HG03135 (cell line): ENCODE measurements around the gene KCNK4.
A peak's percentile ranks its signal among the peaks of the same experiment; 100 is the strongest.

Experiments used
- ATAC-seq: cut with Tn5 transposase; IDR thresholded peaks from one replicate; pipeline ENCODE4 v1.9.1; 2021; ENCODE audit warnings: mild to moderate bottlenecking, moderate library complexity; ENCODE audit not compliant: unreplicated experiment

Gene KCNK4

DNA sequence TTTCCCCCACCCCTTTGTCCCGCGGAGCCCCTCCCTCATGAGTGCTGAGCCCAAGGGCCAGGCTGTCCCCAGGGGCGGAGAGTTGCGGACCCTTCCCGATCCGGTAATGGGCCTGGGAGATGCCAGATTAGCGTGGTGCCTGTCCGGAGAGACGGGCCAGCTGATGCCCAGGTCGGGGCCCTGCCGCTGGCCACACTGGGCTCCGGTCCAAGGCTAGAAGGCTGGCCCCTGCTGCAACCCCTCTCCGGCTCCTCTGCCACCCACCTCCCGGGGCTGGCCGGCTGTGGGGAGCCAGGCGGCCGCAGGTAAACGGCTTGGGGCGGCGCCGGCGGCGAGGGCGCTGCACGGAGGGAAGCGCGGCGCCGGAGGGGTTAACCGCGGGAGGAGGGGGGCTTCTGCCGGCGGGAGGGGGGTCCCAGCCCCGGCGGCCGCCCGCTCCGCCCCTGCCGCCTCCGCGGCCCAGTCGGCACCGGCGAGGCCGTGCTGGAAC, at the start of gene KCNK4:
Gene KCNK4 (plus strand): TSS at position 41 of the 490 bp plus-strand sequence. CDS start 1,717 bp downstream, outside the sequence.
- ATAC-seq = no peak

DNA sequence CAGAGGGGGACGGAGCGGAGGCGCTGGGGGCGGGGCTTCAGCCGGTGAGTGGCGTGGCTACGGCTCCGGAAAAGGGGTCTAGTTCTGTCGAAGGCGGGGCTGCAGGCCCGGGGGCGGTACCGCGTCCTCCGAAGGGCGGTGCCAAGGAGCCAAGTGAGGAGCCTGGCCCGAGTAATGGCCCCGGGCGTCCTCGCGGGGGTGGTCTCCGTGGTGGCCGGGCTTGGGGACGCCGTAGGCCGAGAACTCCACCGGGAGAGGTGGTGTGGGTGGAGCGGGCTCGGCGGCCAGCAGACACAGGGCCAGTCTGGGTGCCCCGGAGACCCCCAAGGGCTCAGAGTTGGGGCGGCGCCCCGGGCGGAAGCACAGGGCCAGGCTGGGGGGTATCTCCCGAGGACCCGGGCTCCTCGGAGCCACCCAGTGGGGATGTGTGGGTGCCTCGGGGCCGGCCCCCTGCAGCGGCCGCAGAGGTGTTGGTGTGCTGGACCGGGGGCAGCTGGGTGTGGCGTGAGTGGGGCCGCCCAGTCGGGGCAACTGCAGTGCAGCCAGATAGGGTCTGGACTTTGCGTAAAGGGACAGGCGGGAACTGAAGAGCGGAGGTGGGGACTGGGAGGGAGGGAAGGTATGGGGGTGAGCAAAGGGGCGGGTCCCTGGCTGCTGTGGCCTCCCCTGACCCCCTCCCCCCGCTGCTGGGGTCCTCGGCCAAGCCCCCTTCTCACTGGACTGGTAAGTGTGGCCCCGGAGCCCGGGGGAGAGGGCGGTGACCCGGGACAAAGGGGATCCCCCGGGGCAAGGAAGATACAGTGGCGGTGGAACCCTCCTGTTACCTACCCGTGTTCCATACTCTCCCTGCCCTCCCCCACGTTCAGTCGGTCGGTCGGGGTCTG, 49.4 kb upstream of the KCNK4 start:
- ATAC-seq = peak; percentile 10

DNA sequence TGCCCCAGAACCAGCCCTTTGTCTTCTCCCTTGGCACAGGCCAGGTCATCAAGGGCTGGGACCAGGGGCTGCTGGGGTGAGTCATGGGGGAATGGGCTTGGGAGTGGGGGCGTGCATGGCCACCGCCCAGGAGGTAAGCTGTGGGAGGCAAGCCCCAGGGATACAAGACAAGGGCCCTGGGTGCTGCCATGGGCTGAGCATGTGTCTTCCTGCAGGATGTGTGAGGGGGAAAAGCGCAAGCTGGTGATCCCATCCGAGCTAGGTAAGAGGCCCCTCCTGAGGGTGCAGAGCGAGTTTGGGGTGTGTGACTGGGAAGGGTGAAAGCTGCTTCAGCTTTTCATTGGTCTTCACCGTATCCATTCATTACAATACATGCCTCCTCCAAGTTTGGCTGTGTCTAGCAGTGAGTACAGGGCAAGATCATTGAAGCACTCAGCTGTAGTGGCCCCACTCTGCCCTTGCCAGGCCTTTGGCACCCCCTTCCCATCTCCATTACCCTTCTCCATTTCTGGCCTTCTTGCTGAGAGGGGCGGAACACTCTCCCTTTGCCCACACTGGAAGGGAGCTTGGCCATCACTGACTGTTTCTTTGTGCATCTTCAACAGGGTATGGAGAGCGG, 47.8 kb upstream of the KCNK4 start:
- ATAC-seq = no peak

DNA sequence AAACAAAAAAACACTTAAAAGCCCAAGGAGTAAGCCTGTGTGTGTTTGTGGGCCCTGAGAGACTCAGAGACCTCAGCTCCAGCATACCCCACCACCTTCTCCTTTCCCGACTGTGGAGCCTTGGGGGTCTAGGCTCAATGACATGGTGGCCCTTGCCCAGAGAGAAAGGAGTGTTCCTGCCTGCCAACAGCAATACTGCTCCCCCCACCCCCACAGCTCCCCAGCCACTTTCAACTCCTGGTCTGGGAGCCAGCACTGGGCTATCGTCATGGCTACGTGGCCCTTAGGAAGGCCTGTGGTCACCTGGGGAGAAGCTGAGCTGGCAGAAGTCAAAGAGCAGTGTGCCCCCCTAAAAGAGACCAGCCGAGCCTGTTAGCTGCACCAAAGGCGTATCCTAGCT, 47.0 kb upstream of the KCNK4 start:
- ATAC-seq = no peak

DNA sequence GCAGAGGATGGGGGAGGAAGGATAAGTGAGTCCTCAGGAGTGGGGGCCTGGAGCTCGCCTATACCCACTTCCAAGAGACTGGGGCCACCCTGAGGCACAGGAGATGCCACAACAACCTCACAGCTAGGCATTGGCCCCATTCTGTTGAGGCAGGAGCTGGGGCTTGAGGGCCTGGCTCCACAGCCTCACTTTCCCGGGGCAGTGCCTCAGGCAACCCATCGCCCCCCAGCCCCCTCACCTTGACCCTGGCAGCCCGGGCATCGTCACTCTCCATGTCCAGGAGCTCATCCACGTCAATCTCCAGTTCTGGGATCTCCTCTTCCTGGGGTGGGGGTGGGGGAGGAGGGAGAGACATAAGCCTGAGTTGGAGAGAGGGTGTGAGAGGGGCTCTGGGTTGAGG, 46.1 kb upstream of the KCNK4 start:
- no peak for ATAC-seq

DNA sequence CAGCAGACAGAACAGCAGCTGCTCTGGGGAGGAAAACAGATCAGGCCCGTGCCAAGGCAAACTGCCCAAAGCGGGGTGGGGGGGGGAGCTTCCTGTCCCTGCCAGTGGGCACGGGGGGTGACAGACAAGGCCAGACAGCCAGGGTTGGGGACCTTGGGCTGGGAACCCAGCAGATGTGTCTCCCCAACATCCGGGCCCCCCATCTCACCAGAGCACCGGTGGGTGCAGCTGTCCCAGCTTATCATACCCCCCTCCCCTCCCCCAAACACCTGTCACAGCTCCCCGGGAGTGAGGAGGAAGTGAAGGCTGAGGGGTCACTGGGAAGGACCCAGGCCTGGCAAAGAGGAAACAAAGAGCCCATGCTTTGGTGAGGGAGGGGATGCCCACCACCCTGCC, 45.7 kb upstream of the KCNK4 start:
- ATAC-seq = no peak

DNA sequence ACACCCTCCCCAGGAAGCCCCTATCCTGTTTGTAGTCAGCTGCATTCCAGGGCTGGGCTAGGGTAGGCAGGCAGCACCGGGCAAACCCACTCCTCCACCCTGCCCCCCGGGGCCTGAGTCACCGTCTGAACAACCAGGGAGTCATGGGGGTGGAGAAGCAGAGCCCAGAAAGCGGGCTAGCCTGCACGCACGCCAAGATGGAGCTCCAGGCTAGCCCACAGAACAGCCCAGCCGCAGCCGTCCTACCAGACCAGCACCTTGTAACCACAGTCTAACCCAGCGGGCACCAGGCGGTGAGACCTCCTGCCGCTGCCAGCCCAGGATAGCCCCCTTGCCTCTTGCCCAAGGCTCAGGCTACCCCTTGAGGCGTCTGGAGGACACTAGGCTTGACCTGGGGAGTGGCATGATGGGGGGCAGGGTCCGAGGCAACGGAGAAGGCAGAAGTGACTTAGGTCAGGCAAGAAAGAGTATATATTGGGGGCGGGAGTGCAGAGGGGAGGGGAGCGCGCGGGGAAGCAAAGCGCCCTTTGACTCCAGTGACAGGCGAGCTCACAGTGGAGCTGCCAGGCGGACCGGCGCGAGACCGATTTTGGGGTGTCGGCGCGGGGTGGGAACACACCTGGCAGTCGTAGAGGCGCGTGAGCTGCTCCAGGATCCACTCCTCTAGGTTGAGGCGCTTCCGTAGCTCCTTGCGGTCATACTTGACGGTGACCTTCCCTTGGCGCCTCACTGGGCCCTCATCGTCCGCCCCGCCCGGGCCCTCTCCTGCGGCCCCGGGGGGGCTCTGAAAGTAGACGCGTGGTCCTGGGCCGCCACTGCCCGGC, 45.1 kb upstream of the KCNK4 start:
- ATAC-seq = no peak

DNA sequence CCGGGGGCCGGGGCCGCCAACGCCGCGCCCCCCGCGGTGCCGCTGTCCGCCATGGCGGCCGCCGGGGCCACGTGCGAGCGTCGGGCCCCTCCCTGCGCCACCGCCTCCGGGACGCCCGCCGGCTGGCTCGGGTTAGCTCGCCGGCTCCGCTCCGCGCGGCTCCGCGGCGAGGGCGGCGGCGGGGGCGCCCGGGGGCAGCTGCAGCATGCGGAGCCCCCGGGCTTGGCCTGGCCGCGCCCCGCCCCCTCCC, 44.6 kb upstream of the KCNK4 start:
- peak; percentile 11 for ATAC-seq

DNA sequence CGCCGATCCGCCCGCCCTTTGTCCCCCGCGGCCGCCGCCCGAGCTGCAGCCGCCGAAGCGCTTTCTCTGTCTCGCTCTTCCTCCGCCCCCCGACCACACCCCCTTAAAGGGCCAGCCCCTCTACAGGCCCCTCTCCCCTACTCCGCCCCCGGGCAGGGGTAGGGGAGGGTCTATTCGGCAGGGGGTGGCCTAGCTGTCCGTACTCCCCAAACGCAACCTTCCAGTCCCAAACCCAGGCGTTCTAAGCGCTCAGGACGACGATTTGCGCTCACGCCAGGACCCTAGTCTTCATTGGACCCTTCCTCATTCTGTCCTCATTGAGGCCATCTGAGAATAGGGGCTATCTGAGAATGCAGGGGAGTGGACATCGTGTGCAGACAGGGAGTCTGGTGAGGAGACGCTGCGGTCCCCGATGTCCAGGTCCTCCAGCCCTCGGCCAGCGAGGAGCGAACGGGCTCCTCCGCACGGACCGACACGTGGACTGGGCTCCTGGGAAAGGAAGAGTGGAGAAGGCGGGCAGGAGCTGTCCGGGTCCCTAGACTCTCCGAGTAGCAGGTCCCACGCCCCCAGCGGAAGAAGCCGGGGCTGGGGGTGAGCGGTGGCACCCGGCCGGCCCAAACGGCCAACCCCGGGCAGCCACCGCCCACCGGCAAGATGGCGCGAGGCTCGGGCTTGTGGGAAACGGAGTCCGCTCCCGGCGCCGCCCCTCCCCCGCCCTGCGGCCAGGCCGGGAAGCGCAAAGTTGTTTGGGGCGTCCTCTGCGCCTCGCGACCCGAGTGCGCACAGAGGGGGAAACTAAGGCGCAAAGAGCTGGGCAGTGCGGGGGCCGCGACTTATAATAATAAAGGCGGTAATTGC, 44.0 kb upstream of the KCNK4 start, which contains the start of gene PPP1R14B:
Gene PPP1R14B (minus strand): TSS at position 73 of the 858 bp plus-strand sequence. CDS start 270 bp downstream, outside the sequence.
- peak; percentile 33 for ATAC-seq

DNA sequence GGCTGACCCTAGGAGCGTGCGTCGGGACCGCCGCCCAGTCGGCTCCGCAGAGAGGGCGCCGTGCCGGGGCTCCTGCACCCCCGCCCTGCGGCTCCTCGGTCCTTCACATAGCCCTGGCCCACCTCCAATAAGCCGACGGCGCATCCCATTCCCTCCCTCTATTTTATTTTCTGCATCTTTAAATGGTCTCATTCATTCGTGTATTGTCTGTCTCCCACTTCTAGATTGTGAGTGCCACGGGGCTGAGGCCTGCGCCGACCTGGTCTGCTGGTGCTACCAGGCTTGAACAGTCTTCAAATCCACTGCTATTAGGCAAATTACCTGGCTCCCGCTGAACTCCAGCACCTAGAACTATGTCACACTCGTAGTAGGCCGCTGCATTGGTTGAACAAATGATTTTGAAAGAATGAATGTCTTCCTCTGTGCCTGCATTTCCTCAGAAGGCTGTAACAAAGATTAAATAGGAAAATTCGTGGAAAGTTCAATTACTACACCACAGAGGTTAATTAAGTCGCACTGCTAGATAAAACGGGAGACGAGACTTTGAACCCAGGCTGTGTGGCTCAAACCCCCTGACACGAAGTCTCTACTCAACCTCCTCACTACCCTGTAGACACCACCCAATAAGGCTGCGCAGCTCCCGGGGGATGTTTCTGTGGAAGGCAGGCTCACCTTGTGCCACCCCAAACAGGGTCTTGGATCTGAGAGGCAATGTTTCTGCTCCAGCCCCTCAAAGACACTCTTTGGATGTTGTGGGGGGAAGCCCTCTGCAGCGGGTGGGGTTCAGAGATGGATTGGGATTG, 43.2 kb upstream of the KCNK4 start:
- ATAC-seq = no peak

DNA sequence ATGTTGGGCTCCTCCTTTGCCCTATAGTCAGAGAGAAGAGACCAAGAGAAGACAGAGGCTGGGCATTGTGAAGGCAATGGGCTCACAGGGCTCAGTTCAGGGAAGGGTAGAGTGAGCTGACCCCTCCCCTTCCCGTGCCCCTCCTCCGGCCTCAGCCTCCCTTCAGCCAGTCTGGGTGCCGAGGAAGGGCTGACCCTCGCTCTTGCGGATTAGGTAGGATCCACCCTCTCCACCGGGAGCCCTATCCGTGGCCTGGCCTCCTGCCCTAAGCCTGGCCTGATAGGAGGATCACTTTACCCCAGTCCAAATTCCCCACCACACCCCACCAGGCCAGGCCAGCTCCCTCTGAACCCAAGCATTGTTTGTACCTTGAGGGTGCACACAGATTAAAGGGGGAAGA, 42.5 kb upstream of the KCNK4 start:
- ATAC-seq = no peak

DNA sequence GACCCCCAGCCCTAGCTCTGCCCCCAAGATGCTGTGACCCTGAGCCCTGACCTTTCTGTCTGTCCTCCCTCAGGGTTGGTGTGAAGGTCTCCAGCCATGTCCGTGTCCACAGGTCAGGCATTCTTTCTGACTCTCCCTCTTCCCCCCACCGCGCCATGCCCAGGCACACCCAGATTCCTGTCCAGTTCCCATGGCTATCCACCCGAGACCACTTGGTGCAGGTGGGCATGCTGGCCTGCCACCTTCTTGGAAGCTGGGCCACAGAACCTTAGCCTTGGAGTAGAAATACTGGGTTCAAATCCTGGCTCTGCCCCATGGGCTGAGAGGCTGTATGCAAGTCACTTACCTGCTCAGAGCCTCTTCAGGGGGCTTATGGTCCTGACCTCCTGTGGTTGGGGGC, 42.1 kb upstream of the KCNK4 start:
- ATAC-seq = no peak

DNA sequence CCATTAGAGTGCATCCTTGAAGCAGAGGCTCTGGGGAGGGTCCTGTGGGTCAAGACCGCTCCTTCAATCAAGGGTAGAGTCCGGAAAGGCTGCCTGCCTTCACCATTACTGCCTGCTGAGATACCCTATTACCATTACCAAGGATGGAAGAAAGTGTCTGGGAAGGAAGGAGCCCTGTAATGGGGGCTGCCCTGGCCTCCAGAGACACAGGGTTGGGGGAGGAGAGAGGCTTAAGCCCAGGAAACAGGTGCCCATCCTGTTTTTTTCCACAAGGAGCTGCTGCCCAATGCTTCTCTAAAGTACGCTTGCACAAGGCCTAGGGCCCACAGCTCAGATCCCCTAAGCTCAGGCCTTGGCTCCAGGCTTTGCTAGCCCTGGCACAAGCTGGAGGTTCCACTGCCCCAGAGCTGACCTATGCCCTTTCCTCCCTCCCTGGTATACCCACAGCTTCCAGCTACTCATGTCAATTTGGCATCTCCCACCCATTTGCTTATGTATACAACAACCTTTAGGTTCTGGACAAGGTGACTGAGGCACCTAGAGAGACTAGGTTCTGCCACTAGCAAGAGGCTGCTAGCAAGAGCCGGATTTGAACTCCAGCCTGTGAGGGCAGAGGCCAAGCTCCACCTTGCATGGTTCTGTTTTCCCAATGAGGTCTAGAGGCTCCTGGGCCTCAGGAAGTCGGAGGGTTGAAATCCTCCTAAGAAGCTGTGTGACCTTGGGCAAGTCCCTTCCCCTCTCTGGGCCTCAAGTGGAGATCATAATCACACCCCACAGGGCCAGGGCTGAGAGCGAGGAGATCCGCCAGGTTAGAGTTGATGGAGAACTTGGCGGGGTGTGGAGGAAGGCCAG, 41.3 kb upstream of the KCNK4 start:
- ATAC-seq = no peak

DNA sequence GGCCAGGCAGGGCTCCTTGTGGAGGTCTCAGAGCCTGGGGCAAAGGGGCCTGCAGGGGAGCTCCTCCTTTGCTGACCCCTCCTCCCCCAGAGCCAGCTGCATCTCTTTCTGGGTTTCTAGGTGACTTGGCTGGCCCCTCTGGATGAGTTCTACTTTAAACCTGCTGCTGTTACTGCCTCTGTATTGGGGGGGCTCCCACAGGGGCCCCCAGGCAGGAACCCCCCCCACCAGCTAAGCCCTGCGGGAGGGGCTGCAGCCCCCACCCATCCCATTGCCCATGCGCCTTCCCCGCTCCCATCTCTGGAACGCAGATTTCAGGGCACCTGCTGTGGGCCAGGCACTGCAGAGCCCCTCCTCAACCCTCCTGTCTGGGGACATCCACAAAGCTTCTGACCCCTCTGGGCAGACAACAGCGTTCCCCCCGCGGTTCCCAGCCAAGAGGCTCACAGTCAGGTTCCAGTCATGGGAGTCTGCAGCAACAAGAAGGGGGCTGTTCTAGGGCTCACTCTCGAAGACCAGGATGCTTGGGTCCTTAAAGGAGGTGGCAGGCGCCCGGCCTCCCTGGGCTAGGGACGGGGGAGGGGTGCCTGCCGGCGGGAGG, 40.6 kb upstream of the KCNK4 start:
- no peak for ATAC-seq

DNA sequence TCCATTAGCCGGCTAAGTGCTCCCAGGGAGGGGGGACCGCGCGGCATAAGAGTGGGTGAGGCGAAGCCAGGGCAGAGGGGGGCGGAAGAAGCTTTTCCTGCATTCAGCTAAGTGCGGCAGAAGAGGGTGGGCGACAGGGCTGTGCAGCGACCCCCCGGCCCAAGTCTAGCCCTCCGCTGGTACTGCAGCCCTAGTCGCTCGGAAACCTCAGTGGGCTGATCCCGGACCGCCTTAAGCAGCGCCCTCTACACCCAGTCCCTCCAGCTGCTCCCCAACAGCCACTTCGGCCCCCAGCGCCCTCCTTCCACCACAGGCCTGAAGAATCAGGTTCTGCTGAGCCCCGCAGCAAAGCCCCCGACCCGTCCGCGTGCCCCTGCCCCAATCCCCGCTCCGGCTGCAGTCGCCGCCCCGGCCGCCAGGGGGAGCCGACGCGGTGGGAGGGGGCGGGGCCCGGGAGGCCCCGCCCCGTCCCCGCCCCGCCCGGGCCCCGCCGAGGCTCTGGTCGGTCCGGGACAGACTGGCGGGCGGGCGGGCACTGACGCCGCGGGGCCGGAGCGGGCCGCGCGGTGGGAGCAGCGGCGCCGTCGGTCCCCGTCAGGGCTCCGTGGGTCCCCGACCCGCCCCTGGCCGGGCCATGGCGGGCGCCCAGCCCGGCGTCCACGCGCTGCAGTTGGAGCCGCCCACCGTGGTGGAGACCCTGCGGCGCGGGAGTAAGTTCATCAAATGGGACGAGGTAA, 39.9 kb upstream of the KCNK4 start, which contains the start of gene PLCB3:
Gene PLCB3 (plus strand): TSS at position 515 of the 737 bp plus-strand sequence. CDS start 120 bp downstream, at position 635.
- no peak for ATAC-seq

DNA sequence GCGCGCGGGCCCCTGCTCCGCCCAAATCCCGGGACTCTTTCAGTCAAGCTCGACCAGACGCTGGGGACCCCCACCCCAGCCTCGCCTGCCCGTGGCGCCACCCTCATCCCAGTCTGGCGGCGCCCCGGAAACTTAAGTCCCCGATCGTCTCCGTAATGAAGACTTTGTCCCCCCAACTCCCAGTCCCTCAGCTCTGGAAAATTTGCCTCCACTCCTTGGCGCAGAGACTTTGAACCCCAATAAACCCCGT, 39.4 kb upstream of the KCNK4 start:
- no peak for ATAC-seq

DNA sequence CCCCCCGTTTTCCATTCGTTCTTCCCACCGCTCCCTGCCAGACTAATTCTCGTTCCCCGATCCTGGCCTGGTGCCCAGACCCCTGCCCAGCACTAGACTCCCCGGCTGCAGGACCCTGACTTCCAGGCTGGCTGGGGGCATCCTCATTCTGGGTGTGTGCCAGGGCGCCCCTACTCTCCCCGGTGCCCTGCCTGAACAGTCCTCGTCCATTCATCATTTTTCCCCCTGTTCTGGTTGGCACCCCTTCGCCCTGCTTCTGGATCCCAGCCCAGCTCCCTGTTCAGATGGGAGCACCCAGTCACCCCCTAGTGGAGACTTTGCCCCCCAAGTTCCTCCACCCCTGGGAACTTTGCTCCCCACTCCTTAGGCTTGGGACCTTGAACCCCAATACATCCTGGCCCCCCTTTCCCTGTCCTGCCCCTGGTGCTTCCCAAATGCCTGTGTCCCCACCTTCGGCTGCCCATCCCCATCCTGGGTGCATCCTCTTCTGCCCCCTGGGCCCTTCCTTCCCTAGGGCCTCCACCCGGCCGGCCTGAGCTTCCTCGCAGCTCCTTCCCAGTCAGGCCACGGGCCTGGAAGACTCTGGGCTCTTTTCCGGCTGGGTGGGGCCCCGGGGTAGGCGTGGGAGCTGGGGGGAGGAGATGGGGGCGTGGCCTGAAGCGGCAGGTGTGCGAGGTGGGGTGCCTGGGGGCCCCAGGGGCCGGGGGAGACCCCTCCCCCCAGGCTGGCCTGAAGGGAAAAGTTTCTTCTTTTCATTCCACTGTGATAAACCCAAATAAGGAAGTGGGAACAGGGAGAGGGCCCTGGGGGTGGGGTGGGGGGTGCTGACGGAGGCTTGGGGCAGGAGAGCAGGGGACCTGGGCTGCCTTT, 38.9 kb upstream of the KCNK4 start:
- ATAC-seq = no peak
